H9 (cell line): ENCODE data around the gene LYPD5. TPM values are rescaled to one million over a fixed set of nuclear protein-coding genes. Genes with fewer than 3 reads are reported as not detected.

ENCODE experiments used
- DNase-seq: peaks from one replicate; pipeline ENCODE4 v3.0.0-alpha.2; 2017
- H2AFZ ChIP-seq: one replicate; pipeline ENCODE4 v1.6.1; 2013; ENCODE audit warnings: mild to moderate bottlenecking, low read length, control low read depth, moderate library complexity
- H2AK5ac ChIP-seq: 2 replicates; pipeline ENCODE4 v1.6.1; 2013; ENCODE audit warnings: low read length, control low read depth, mixed read lengths; ENCODE audit not compliant: insufficient read length
- H2BK120ac ChIP-seq: one replicate; pipeline ENCODE4 v1.6.1; 2013; ENCODE audit warnings: low read depth, mild to moderate bottlenecking, low read length, control low read depth, inconsistent platforms; ENCODE audit not compliant: poor library complexity, severe bottlenecking
- H2BK12ac ChIP-seq: 2 replicates; pipeline ENCODE4 v1.6.1; 2013; ENCODE audit warnings: low read length, control low read depth, mixed read lengths, low read depth; ENCODE audit not compliant: insufficient read length
- H2BK15ac ChIP-seq: 2 replicates; pipeline ENCODE4 v1.6.1; 2013; ENCODE audit warnings: low read depth, low read length, control low read depth
- H2BK20ac ChIP-seq: one replicate; pipeline ENCODE4 v1.6.1; 2013; ENCODE audit warnings: low read depth, mild to moderate bottlenecking, low read length, control low read depth, inconsistent platforms; ENCODE audit not compliant: poor library complexity, severe bottlenecking
- H2BK5ac ChIP-seq: 2 replicates; pipeline ENCODE4 v1.6.1; 2013; ENCODE audit warnings: low read length, control low read depth, mixed read lengths; ENCODE audit not compliant: insufficient read length
- H3K14ac ChIP-seq: 2 replicates; pipeline ENCODE4 v1.6.1; 2013; ENCODE audit warnings: low read length, control low read depth; ENCODE audit not compliant: insufficient read depth
- H3K18ac ChIP-seq: 2 replicates; pipeline ENCODE4 v1.6.1; 2013; ENCODE audit warnings: low read depth, mild to moderate bottlenecking, mixed read lengths, low read length, control low read depth; ENCODE audit not compliant: insufficient read length
- H3K23ac ChIP-seq: 2 replicates; pipeline ENCODE4 v1.6.1; 2013; ENCODE audit warnings: low read length, control low read depth, mixed read lengths, low read depth; ENCODE audit not compliant: insufficient read length
- H3K23me2 ChIP-seq: 2 replicates; pipeline ENCODE4 v1.6.1; 2013; ENCODE audit warnings: low read depth, mild to moderate bottlenecking, mixed read lengths, low read length, control low read depth; ENCODE audit not compliant: insufficient read length, poor library complexity, severe bottlenecking
- H3K27ac ChIP-seq: 2 replicates; pipeline ENCODE4 v1.5.1; 2013; ENCODE audit warnings: low read length, control low read depth, mixed read lengths, low read depth; ENCODE audit not compliant: insufficient read length
- H3K27me3 ChIP-seq: 2 replicates; pipeline ENCODE4 v1.6.1; 2013; ENCODE audit warnings: low read length, control low read depth, inconsistent platforms; ENCODE audit not compliant: insufficient read depth
- H3K4ac ChIP-seq: 2 replicates; pipeline ENCODE4 v1.6.1; 2013; ENCODE audit warnings: low read depth, mild to moderate bottlenecking, control low read depth, inconsistent platforms, low read length, moderate library complexity
- H3K4me1 ChIP-seq: 2 replicates; pipeline ENCODE4 v1.6.1; 2013; ENCODE audit warnings: low read length, control low read depth, inconsistent platforms; ENCODE audit not compliant: insufficient read depth
- H3K4me2 ChIP-seq: 2 replicates; pipeline ENCODE4 v1.6.1; 2013; ENCODE audit warnings: low read length, control low read depth, mixed read lengths; ENCODE audit not compliant: insufficient read length, insufficient read depth
- H3K56ac ChIP-seq: 2 replicates; pipeline ENCODE4 v1.6.1; 2013; ENCODE audit warnings: low read depth, mild to moderate bottlenecking, mixed read lengths, low read length, control low read depth; ENCODE audit not compliant: insufficient read length
- H3K79me1 ChIP-seq: 2 replicates; pipeline ENCODE4 v1.6.1; 2013; ENCODE audit warnings: low read depth, mild to moderate bottlenecking, moderate library complexity, low read length, control low read depth, inconsistent platforms; ENCODE audit not compliant: insufficient read depth, poor library complexity, severe bottlenecking
- H3K79me2 ChIP-seq: 2 replicates; pipeline ENCODE4 v1.6.1; 2013; ENCODE audit warnings: low read length, control low read depth, inconsistent platforms; ENCODE audit not compliant: insufficient read depth
- H3K9ac ChIP-seq: 2 replicates; pipeline ENCODE4 v1.6.1; 2013; ENCODE audit warnings: low read length, control low read depth, mixed read lengths; ENCODE audit not compliant: insufficient read length; ENCODE audit errors: extremely low read depth
- H3K9me3 ChIP-seq: one replicate; pipeline ENCODE4 v1.6.1; 2013; ENCODE audit warnings: low read depth, low read length, inconsistent platforms; ENCODE audit not compliant: control insufficient read depth
- H3T11ph ChIP-seq: one replicate; pipeline ENCODE4 v1.6.1; 2013; ENCODE audit warnings: mild to moderate bottlenecking, low read length, control low read depth, inconsistent platforms
- H4K20me1 ChIP-seq: one replicate; pipeline ENCODE4 v1.6.1; 2013; ENCODE audit not compliant: control insufficient read depth, insufficient read length, insufficient read depth
- H4K5ac ChIP-seq: 2 replicates; pipeline ENCODE4 v1.6.1; 2013; ENCODE audit warnings: low read depth, mild to moderate bottlenecking, mixed read lengths, low read length, control low read depth; ENCODE audit not compliant: insufficient read length
- H4K8ac ChIP-seq: replicated peaks from 2 replicates; pipeline ENCODE4 v1.6.1; 2013; ENCODE audit warnings: low read length, control low read depth, mixed read lengths, low read depth; ENCODE audit not compliant: insufficient read length
- H4K91ac ChIP-seq: 2 replicates; pipeline ENCODE4 v1.6.1; 2013; ENCODE audit warnings: low read depth, mild to moderate bottlenecking, moderate library complexity, mixed read lengths, low read length, control low read depth; ENCODE audit not compliant: insufficient read length
- H3K27ac Mint-ChIP-seq, 3 experiments: 2 replicates in 2 of 3; 3 replicates in 1 of 3; pipeline ENCODE4 v1.8.0; 2020 to 2021; ENCODE audit warnings: mixed read lengths in 3 of 3, mild to moderate bottlenecking in 1 of 3, moderate library complexity in 1 of 3
- H3K27me3 Mint-ChIP-seq: 2 replicates; pipeline ENCODE4 v1.8.0; 2021; ENCODE audit warnings: low read depth, mild to moderate bottlenecking, moderate library complexity, mixed read lengths
- H3K36me3 Mint-ChIP-seq, 3 experiments: 2 replicates in 2 of 3; 3 replicates in 1 of 3; pipeline ENCODE4 v1.8.0; 2020 to 2021; ENCODE audit warnings: low read depth in 3 of 3, mixed read lengths in 3 of 3; ENCODE audit not compliant: insufficient read depth in 1 of 3
- H3K4me1 Mint-ChIP-seq, 2 experiments: 2 replicates each; pipeline ENCODE4 v1.8.0; 2020; ENCODE audit warnings: mixed read lengths in 2 of 2
- H3K4me3 Mint-ChIP-seq, 2 experiments: 2 replicates in 1 of 2; 3 replicates in 1 of 2; pipeline ENCODE4 v1.8.0; 2020 to 2021; ENCODE audit warnings: mild to moderate bottlenecking in 2 of 2, mixed read lengths in 2 of 2, moderate library complexity in 1 of 2
- H3K9me3 Mint-ChIP-seq, 2 experiments: 2 replicates in 1 of 2; 3 replicates in 1 of 2; pipeline ENCODE4 v1.8.0; 2020; ENCODE audit warnings: mild to moderate bottlenecking in 2 of 2, mixed read lengths in 2 of 2, moderate library complexity in 1 of 2
- WGBS: extraction: QIAGEN DNeasy Blood & Tissue Kit; methylation state at CpG from one replicate; pipeline ENCODE4 v1.1.7; 2013; ENCODE audit warnings: missing lambda C conversion rate, low lambda C conversion rate, mixed read lengths; ENCODE audit not compliant: insufficient read length; ENCODE audit errors: extremely low coverage; 5-methylcytosine and 5-hydroxymethylcytosine counted together
- total RNA-seq: library from RNA; stranded (reverse); gene quantifications from 2 replicates; pipeline ENCODE4 v1.2.1, GENCODE V29; 2021
- TF ChIP-seq, protein P1 (sequence below): fragments of 200-600 bp; sonication (generic); conservative IDR thresholded peaks from 3 replicates; pipeline ENCODE4 v1.8.0; 2021; ENCODE audit warnings: antibody characterized with exemption, mild to moderate bottlenecking

Gene LYPD5
- total RNA-seq, 1 experiment from 2014 or later = 0.50 TPM

DNA sequence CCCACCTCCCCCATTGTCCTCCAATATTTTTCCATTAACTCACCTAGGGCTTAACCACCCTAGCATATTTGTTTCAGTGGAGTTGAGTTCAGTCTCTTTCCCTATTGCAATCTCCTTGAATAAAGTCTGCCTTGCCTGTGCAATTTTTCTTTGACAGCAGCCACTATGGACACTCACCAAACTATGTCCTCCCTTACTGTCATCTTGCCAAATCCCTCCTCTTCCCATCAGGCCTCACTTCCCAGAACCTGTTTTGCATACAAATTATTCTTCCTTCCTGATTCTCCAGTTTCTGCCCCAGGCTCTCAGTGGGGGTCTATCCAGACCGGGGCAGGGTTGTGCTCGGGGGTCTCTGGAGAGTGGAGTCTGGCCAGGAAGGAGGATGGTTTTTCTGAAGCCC lies 2.2 kb upstream of the LYPD5 start:
- WGBS = no CpG with 5 or more reads among the region's 2 CpGs
- H3K23me2 ChIP-seq = no peaks in the 10 kb centered on the region
- Mint-ChIP-seq H3K4me1 (peaks cover 4 to 7% of the 10 kb centered on the region in 2 experiments; a peak in 2 of 4 replicates), H3K4me3 (no peak overlapping the region), H3K36me3 (no peaks in the 10 kb centered on the region), H3K27ac (no peak overlapping the region), H3K27me3 (peaks cover 52% of the 10 kb centered on the region), H3K9me3 (no peaks in the 10 kb centered on the region; a peak in 1 of 5 replicates)
- no peak overlapping the region for H4K8ac ChIP-seq
- H2BK120ac ChIP-seq = no peak overlapping the region
- no peak overlapping the region for H3T11ph ChIP-seq
- no peak overlapping the region for H3K27ac ChIP-seq
- no peaks in the 10 kb centered on the region; the same call in 1 of the 2 replicates for H3K27me3 ChIP-seq
- no peak overlapping the region for H3K56ac ChIP-seq
- H4K91ac ChIP-seq = no peak overlapping the region
- no peak overlapping the region for H2BK12ac ChIP-seq
- TF ChIP-seq, protein P1, sequence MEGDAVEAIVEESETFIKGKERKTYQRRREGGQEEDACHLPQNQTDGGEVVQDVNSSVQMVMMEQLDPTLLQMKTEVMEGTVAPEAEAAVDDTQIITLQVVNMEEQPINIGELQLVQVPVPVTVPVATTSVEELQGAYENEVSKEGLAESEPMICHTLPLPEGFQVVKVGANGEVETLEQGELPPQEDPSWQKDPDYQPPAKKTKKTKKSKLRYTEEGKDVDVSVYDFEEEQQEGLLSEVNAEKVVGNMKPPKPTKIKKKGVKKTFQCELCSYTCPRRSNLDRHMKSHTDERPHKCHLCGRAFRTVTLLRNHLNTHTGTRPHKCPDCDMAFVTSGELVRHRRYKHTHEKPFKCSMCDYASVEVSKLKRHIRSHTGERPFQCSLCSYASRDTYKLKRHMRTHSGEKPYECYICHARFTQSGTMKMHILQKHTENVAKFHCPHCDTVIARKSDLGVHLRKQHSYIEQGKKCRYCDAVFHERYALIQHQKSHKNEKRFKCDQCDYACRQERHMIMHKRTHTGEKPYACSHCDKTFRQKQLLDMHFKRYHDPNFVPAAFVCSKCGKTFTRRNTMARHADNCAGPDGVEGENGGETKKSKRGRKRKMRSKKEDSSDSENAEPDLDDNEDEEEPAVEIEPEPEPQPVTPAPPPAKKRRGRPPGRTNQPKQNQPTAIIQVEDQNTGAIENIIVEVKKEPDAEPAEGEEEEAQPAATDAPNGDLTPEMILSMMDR = no peak
- H3K4me2 ChIP-seq = no peak overlapping the region
- no peak overlapping the region for H3K4ac ChIP-seq
- no peak overlapping the region for H3K23ac ChIP-seq
- no peak overlapping the region for H2BK20ac ChIP-seq
- H2BK15ac ChIP-seq = no peak overlapping the region
- no peaks in the 10 kb centered on the region for H4K20me1 ChIP-seq
- no peak overlapping the region for H3K14ac ChIP-seq
- H3K4me1 ChIP-seq = no peaks in the 10 kb centered on the region
- no peak overlapping the region for H2AK5ac ChIP-seq
- no peak overlapping the region for H3K9ac ChIP-seq
- no peaks in the 10 kb centered on the region for H3K79me1 ChIP-seq
- no peak overlapping the region for H2BK5ac ChIP-seq
- no peak overlapping the region for H4K5ac ChIP-seq
- no peak overlapping the region for H2AFZ ChIP-seq
- no peaks in the 10 kb centered on the region for H3K79me2 ChIP-seq
- no peak overlapping the region for H3K18ac ChIP-seq
- H3K9me3 ChIP-seq = no peaks in the 10 kb centered on the region
- DNase-seq = no peak
